ENCODE data around the gene HAUS3. TPM values are rescaled to one million over a fixed set of nuclear protein-coding genes. Genes with fewer than 3 reads are reported as not detected.
"Not testable (repeated sequence)": the region's sequence is repeated elsewhere in the genome, so short reads cannot be mapped to it uniquely, and the experiment has no call there.

HAUS3 gene
- total and polyA plus RNA-seq, 2 of the 8 experiments (the other 6 are each of a cell fraction or from before 2014, with no cell fraction given): 3.2 to 14.8 TPM

DNA sequence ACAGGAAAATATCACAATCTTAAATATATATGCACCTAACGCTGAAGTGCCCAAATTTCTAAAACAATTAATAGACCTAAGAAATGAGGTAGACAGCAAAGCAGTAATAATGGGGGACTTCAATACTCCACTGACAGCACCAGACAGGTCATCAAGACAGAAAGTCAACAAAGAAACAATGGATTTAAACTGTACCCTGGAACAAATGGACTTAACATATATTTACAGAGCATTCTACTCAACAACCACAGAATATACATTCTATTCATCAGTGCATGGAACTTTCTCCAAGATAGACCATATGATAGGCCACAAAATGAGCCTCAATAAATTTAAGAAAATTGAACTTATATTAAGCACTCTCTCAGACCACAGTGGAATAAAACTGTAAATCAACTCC, 39.1 kb downstream of the HAUS3 start:
- H2AFZ ChIP-seq (ENCODE audit: low read length); CTCF ChIA-PET (ENCODE audit: partially characterized antibody); FAIRE-seq; H2BK15ac ChIP-seq (ENCODE audit: low read length); H3K4ac ChIP-seq (replicated peaks; ENCODE audit: insufficient read length, low read depth, low read length); H3K14ac ChIP-seq (ENCODE audit: insufficient read length); H3K9me3 ChIP-seq (ENCODE audit: insufficient read depth in 2 of 2, low read depth in 1 of 2, low read length in 1 of 2); H3K56ac ChIP-seq (replicated peaks; ENCODE audit: insufficient read length, low read depth, low read length); H2BK120ac ChIP-seq (replicated peaks; ENCODE audit: low read depth, low read length); H2AK5ac ChIP-seq (ENCODE audit: low read depth, low read length); H2BK5ac ChIP-seq (ENCODE audit: low read depth, low read length); H3K4me1 ChIP-seq (replicated peaks in 1 of 4; ENCODE audit: control insufficient read depth in 3 of 4, insufficient read depth in 4 of 4, low read length in 3 of 4); H4K5ac ChIP-seq (ENCODE audit: insufficient read length, low read depth, low read length); H4K8ac ChIP-seq (ENCODE audit: extremely low read depth, insufficient read depth, low read length); H3K79me1 ChIP-seq (ENCODE audit: low read depth, low read length); H2BK20ac ChIP-seq (ENCODE audit: low read length); H3K27ac ChIP-seq (ENCODE audit: low read depth, low read length); H3K27me3 ChIP-seq (replicated peaks in 1 of 4; ENCODE audit: control insufficient read depth in 3 of 4, extremely low read depth in 1 of 4, insufficient read depth in 3 of 4, low read length in 3 of 4); H3K79me2 ChIP-seq (ENCODE audit: control insufficient read depth in 1 of 2, insufficient read depth in 2 of 2, low read length in 2 of 2); H3K4me3 ChIP-seq (ENCODE audit: extremely low read depth in 1 of 4, insufficient read depth in 2 of 4, low read depth in 3 of 4, low read length in 4 of 4); H3K9ac ChIP-seq (replicated peaks in 1 of 4; ENCODE audit: extremely low read depth in 1 of 4, low read depth in 3 of 4, low read length in 3 of 4); H3K23me2 ChIP-seq (ENCODE audit: low read depth, low read length); H3K18ac ChIP-seq (ENCODE audit: extremely low read depth, low read length); H3K4me2 ChIP-seq (ENCODE audit: insufficient read depth in 1 of 2, low read depth in 2 of 2, low read length in 2 of 2); H3K36me3 ChIP-seq (ENCODE audit: control insufficient read depth in 2 of 4, insufficient read depth in 4 of 4, low read length in 3 of 4); H4K20me1 ChIP-seq (replicated peaks in 1 of 2; ENCODE audit: control insufficient read depth in 1 of 2, insufficient read depth in 2 of 2, low read length in 2 of 2); DNase-seq (ENCODE audit: low read depth in 1 of 2, low spot score in 2 of 2); H4K91ac ChIP-seq (replicated peaks; ENCODE audit: insufficient read length, low read length); H3K23ac ChIP-seq (ENCODE audit: insufficient read length); H2BK12ac ChIP-seq (ENCODE audit: low read depth, low read length); POLR2A ChIA-PET (ENCODE audit: partially characterized antibody): not testable (repeated sequence)
- WGBS, 2 experiments (ENCODE audit: extremely low coverage in 1 of 2, insufficient coverage in 1 of 2, insufficient read length in 1 of 2, insufficient replicate concordance in 2 of 2, low coverage in 1 of 2, low lambda C conversion rate in 2 of 2, missing lambda C conversion rate in 1 of 2): 93% methylated on average over 1 of the region's 1 CpG; no CpG with 5 or more reads in 1 of the 2 experiments
